PC-9 (cell line): ENCODE data around the gene CEBPA. TPM values are rescaled to one million over a fixed set of nuclear protein-coding genes. Genes with fewer than 3 reads are reported as not detected.
A peak's percentile ranks its signal among the peaks of the same experiment; 100 is the strongest.

Source experiments
- BruUV-seq: library from RNA; stranded (reverse); fragments of 400-500 nt; replicated peaks from 2 replicates; lab custom pipeline; 2021; lab: Mats Ljungman, UMichigan
- CTCF ChIA-PET: fragments of 300-600 bp; sonication (Branson Sonifier 250); formaldehyde crosslinking; loops from one replicate; lab custom pipeline; 2022; ENCODE audit warnings: antibody characterized with exemption; lab: Charles Lee
- POLR2A ChIA-PET: fragments of 300-600 bp; sonication (Branson Sonifier 250); formaldehyde crosslinking; loops from one replicate; lab custom pipeline; 2022; ENCODE audit warnings: antibody characterized with exemption; ENCODE audit not compliant: unreplicated experiment; lab: Charles Lee
- DNase-seq, 2 experiments: peaks; one replicate each; pipeline versions ENCODE4 v3.0.0 to v3.0.0-alpha.2; 2015 to 2022; ENCODE audit warnings: mixed read lengths in 1 of 2
- H2AFZ ChIP-seq: fragments of 200-600 bp; sonication (generic); 2 replicates; pipeline ENCODE4 v1.8.1; 2017; ENCODE audit warnings: antibody characterized with exemption
- H3F3A ChIP-seq: fragments of 200-600 bp; sonication (generic); 2 replicates; pipeline ENCODE4 v1.8.1; 2017; ENCODE audit warnings: antibody characterized with exemption, mild to moderate bottlenecking, low read depth; ENCODE audit not compliant: insufficient read depth
- H3K27ac ChIP-seq: fragments of 200-600 bp; sonication (generic); 2 replicates; pipeline ENCODE4 v1.6.1; 2016; ENCODE audit warnings: mixed run types
- H3K27me3 ChIP-seq: fragments of 200-600 bp; sonication (generic); 2 replicates; pipeline ENCODE4 v1.6.1; 2016; ENCODE audit warnings: low read depth, mixed run types; ENCODE audit not compliant: insufficient read depth
- H3K36me3 ChIP-seq: fragments of 200-600 bp; sonication (generic); 2 replicates; pipeline ENCODE4 v1.6.1; 2016; ENCODE audit warnings: low read depth, mixed run types
- H3K4me1 ChIP-seq: fragments of 200-600 bp; sonication (generic); replicated peaks from 2 replicates; pipeline ENCODE4 v1.6.1; 2016; ENCODE audit warnings: mixed run types; ENCODE audit not compliant: insufficient read depth
- H3K4me2 ChIP-seq: fragments of 200-600 bp; sonication (generic); 2 replicates; pipeline ENCODE4 v1.6.1; 2017; ENCODE audit warnings: mixed run types
- H3K4me3 ChIP-seq: fragments of 200-600 bp; sonication (generic); 2 replicates; pipeline ENCODE4 v1.6.1; 2016; ENCODE audit warnings: mixed run types
- H3K79me2 ChIP-seq: fragments of 200-600 bp; sonication (generic); 2 replicates; pipeline ENCODE4 v1.6.1; 2017; ENCODE audit warnings: low read depth, mixed run types
- H3K9me2 ChIP-seq: fragments of 200-600 bp; sonication (generic); 2 replicates; pipeline ENCODE4 v1.8.1; 2017; ENCODE audit warnings: mild to moderate bottlenecking; ENCODE audit not compliant: insufficient read depth
- H3K9me3 ChIP-seq: fragments of 200-600 bp; sonication (generic); 2 replicates; pipeline ENCODE4 v1.8.1; 2016; ENCODE audit warnings: low read depth; ENCODE audit not compliant: insufficient read depth
- H4K20me1 ChIP-seq: fragments of 200-600 bp; sonication (generic); 2 replicates; pipeline ENCODE4 v1.8.1; 2017; ENCODE audit not compliant: insufficient read depth
- CTCF ChIP-seq: fragments of 200-600 bp; sonication (generic); conservative IDR thresholded peaks from 2 replicates; pipeline ENCODE4 v1.6.1; 2017; ENCODE audit warnings: mixed run types, antibody characterized with exemption, mild to moderate bottlenecking, moderate library complexity
- EZH2 ChIP-seq: fragments of 200-600 bp; sonication (generic); IDR thresholded peaks from 2 replicates; pipeline ENCODE4 v1.8.0; 2017; ENCODE audit warnings: antibody characterized with exemption, low read depth
- intact Hi-C: fragments of 100-400 bp; cut with micrococcal nuclease; formaldehyde crosslinking; loops from one replicate; pipeline ENCODE4 v1.10.0; 2022; ENCODE audit not compliant: unreplicated experiment
- total RNA-seq: library from RNA; stranded (reverse); gene quantifications from 2 replicates; pipeline ENCODE4 v1.2.3, GENCODE V29; 2021

The CEBPA gene
- total RNA-seq, 1 experiment from 2014 or later = 8.9 TPM

GRCh38 chr19:33274663-33275558, 27.4 kb downstream of the CEBPA start:
- ChIA-PET POLR2A (interaction anchor here (0.6 kb wide), 1 partner anchor 1000 kb away, joined by 8 read pairs; no protein-coding TSS in a partner anchor), CTCF (no interaction called here)
- H3K4me3 ChIP-seq = no peak overlapping the region
- peak overlapping the region; percentile 69 for H3K4me2 ChIP-seq
- no peak for DNase-seq
- no peaks in the 10 kb centered on the region for H3K9me3 ChIP-seq
- no peak for TF ChIP-seq CTCF
- no peak for TF ChIP-seq EZH2
- intact Hi-C loops = no loop called here
- no peaks in the 10 kb centered on the region for H4K20me1 ChIP-seq
- H3F3A ChIP-seq = no peaks in the 10 kb centered on the region
- no peak overlapping the region for H3K27ac ChIP-seq
- no peaks in the 10 kb centered on the region for H3K36me3 ChIP-seq
- H3K27me3 ChIP-seq = no peaks in the 10 kb centered on the region
- H3K9me2 ChIP-seq = no peaks in the 10 kb centered on the region
- H3K79me2 ChIP-seq = no peaks in the 10 kb centered on the region
- no TSS peak for BruUV-seq
- peaks cover 12% of the 10 kb centered on the region for H3K4me1 ChIP-seq
- peak overlapping the region; percentile 77; the same call in 1 of the 2 replicates for H2AFZ ChIP-seq

- H3K4me2 ChIP-seq = peak overlapping the region; percentile 69
- no peaks in the 10 kb centered on the region for H3K79me2 ChIP-seq
- H3K4me1 ChIP-seq = peaks cover 12% of the 10 kb centered on the region
- intact Hi-C loops = no loop called here
- H3K4me3 ChIP-seq = no peak overlapping the region
- no peaks in the 10 kb centered on the region for H3K36me3 ChIP-seq
- POLR2A ChIA-PET = interaction anchor here (0.6 kb wide), 1 partner anchor 1001 kb away, joined by 8 read pairs; no protein-coding TSS in a partner anchor
- no peaks in the 10 kb centered on the region for H3K27me3 ChIP-seq
- no peaks in the 10 kb centered on the region for H4K20me1 ChIP-seq
- no peaks in the 10 kb centered on the region for H3F3A ChIP-seq
- TF ChIP-seq EZH2 (no peak), CTCF (no peak)
- H3K9me3 ChIP-seq = no peaks in the 10 kb centered on the region
- H3K9me2 ChIP-seq = no peaks in the 10 kb centered on the region
- H3K27ac ChIP-seq = no peak overlapping the region
- CTCF ChIA-PET = no interaction called here
- H2AFZ ChIP-seq = peak overlapping the region; percentile 77; the same call in 1 of the 2 replicates
- BruUV-seq = no TSS peak
- DNase-seq = peak in 1 of 2 experiments; percentile 39
These were observed 28.3 kb downstream of the CEBPA start for GRCh38 chr19:33273881-33274662.

- no peaks in the 10 kb centered on the region for H3K9me3 ChIP-seq
- no peak overlapping the region for H3K27ac ChIP-seq
- no peak for DNase-seq
- H2AFZ ChIP-seq = no peak overlapping the region
- H3K27me3 ChIP-seq = no peaks in the 10 kb centered on the region
- H4K20me1 ChIP-seq = no peaks in the 10 kb centered on the region
- no peaks in the 10 kb centered on the region for H3K36me3 ChIP-seq
- TF ChIP-seq CTCF (no peak), EZH2 (no peak)
- H3K4me3 ChIP-seq = no peak overlapping the region
- BruUV-seq = no TSS peak
- intact Hi-C loops = no loop called here
- ChIA-PET POLR2A (no interaction called here), CTCF (no interaction called here)
- H3F3A ChIP-seq = no peaks in the 10 kb centered on the region
- H3K4me1 ChIP-seq = peaks cover 12% of the 10 kb centered on the region
- no peaks in the 10 kb centered on the region for H3K79me2 ChIP-seq
- H3K9me2 ChIP-seq = no peaks in the 10 kb centered on the region
- no peak overlapping the region for H3K4me2 ChIP-seq
These were observed 29.1 kb downstream of the CEBPA start for GRCh38 chr19:33273065-33273736.
